HG03066 (cell line): ENCODE data around the gene CA12.

Experiments
- ATAC-seq: cut with Tn5 transposase; IDR thresholded peaks from one replicate; pipeline ENCODE4 v1.9.1; 2021; ENCODE audit warnings: low read depth; ENCODE audit not compliant: unreplicated experiment

Gene CA12

GRCh38 chr15:63402498-63403253 is 21.0 kb upstream of the CA12 start:
- no peak for ATAC-seq

- no peak for ATAC-seq
Observed at GRCh38 chr15:63401714-63402497, 20.3 kb upstream of the CA12 start.

- no peak for ATAC-seq
Observed at GRCh38 chr15:63401078-63401477, 19.4 kb upstream of the CA12 start.

- no peak for ATAC-seq
Observed at GRCh38 chr15:63398456-63398855, 16.8 kb upstream of the CA12 start.

GRCh38 chr15:63396152-63396928 is 14.7 kb upstream of the CA12 start:
- no peak for ATAC-seq

GRCh38 chr15:63395730-63396151 is 14.1 kb upstream of the CA12 start:
- ATAC-seq, result no peak

- no peak for ATAC-seq
Observed at GRCh38 chr15:63392361-63393009, 10.8 kb upstream of the CA12 start.

DNA sequence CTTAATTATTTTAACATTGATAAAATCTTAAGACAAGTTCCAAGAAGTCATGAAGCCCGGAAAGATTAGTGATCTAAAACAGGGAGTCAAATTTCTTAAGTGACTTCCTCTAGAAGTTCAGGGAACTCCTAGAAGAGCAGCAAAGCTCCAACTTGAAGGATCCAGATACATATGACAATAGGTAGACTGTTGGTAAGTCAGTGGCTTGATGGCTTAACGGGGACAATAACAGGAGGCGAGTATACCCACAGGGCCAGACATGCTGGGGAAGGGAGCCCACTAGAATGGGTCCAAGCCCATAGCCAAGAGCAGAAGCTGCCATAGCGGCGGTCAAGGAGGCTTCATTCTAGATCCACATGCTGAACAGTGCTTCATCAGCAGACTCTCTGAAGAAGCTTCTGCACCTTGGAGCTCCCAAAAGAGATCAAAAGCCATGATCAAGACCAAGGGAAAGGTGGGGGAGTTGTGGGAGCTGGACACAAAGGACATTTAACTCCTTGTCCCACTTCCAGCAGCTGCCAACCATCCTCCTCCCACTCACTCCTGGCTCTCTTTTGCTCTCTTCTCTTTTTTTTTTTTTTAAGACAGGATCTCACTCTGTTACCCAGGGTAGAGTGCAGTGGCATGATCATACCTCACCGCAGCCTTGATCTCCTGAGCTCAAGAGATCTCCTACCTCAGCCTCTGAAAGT is 10.2 kb upstream of the CA12 start:
- no peak for ATAC-seq

- ATAC-seq, result no peak
Observed at GRCh38 chr15:63390689-63391088, 9.0 kb upstream of the CA12 start.

DNA sequence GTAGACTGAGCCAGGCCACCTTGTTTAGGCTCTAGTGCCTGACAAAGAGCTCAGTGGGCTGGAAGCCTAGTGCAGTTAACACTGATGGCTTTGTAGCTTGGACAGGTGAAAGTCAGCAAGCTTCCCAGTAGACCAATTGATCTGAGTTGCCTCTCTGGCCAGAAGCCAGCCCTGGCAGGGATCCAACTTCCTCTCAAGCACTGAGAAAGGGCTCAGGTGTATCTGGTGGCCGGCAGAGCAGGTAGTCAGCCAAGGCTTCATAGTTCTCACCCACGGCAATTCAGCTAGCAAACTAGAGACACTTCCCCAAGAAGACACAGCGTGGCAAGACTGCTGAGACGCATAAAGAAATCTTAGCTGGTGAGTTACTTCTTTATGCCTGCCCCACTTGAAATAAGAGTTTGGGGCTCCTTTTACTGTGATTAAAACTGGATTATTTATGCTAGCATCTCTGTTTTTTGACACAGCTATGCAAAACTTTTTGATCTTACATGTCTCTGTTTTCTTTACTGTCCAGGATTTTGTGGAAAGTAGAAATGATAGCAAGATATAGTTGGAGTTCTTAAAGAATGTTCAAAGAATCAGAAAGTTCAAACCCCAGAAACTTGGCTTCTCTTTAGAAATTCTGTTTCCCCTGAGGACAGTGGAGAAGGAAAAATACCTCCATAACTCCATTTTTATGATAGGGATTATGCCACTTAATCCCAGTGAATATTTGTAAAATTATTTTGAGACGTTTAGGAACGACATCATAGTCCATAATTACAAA is 8.4 kb upstream of the CA12 start:
- no peak for ATAC-seq

DNA sequence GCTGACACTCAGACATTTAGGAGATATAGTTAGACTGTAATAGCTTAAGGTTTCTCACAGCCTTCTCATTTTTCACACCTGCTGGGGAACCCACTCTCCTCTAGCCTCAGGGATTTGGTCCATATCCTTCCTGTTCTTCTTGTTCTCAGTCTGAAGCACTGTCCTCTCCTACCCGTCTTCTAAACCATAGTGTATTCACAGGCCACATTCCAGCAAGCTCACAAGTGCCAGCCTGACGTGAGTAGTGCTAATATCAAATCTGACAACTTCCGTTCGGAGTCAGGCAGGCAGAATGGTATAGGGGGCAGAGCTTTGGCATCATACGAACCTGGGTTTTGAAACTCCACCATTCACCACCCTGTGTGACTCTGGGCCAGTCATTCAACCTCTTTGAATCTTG is 6.9 kb upstream of the CA12 start:
- ATAC-seq, result no peak

- ATAC-seq, result no peak
Observed at GRCh38 chr15:63387748-63388493, 6.3 kb upstream of the CA12 start.

GRCh38 chr15:63385911-63386531 is 4.4 kb upstream of the CA12 start:
- no peak for ATAC-seq

GRCh38 chr15:63384906-63385305 is 3.3 kb upstream of the CA12 start:
- no peak for ATAC-seq

GRCh38 chr15:63382966-63383710 is 1.5 kb upstream of the CA12 start:
- no peak for ATAC-seq

DNA sequence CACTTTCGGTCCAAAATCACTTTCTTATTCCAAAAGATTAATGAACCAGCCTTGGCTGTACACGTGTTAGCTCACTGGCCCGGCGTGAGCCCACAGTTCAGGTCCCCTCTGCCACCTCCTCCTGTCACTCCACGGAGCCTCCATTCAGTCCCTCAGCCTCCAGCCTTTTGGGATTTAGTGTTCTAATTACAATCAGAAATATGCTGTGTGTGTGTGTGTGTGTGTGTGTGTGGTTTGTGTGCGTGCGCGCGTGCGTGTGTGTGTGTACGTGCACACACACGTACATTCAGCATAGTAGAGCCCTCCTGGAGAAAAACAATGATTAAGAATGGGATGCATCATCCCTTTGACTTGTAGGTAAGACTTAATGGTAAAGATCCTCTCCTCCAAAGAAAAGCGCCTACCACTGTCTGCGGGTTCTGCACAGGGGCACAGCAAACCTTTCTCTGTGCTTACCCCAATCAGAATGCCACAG is 801 bp downstream of the CA12 start:
- ATAC-seq, result no peak

DNA sequence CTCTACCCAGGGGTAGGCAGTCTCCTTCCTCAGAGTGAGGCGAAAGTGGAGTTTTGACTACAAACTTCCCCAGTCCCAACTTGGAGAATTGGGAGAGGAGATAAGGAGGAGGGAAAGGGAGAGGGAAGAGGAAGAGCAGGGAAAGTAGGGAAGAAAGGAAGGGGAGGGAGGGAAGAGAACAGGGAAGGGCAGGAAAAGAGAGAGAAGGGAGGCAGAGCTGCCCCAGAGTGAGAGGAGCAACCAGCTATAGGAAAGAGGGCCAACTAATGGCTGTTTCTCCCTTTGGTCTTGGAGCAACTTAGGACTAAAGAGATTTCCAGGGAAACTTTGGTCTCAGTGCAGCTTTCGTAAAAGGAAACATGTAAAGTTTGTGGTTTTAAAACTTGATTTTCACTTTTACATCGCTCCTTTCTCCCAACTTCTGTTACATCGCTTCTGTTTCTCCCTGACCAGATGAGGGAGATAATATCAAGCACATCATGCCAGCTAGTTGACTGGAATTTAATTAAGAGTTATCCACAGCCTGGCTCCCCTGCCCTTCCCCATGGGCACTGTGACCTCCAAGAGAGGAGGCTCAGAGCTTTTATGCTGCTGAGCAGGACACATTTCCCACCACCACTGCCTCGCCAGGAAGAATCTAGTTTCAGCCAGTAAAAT is 1.4 kb downstream of the CA12 start:
- no peak for ATAC-seq
